ENCODE results near the gene GSN. TPM values are rescaled to one million over a fixed set of nuclear protein-coding genes. Genes with fewer than 3 reads are reported as not detected.

GSN gene
- total RNA-seq, 4 donors from 2014 or later, result 287 to 1,151 (median 926) TPM

DNA sequence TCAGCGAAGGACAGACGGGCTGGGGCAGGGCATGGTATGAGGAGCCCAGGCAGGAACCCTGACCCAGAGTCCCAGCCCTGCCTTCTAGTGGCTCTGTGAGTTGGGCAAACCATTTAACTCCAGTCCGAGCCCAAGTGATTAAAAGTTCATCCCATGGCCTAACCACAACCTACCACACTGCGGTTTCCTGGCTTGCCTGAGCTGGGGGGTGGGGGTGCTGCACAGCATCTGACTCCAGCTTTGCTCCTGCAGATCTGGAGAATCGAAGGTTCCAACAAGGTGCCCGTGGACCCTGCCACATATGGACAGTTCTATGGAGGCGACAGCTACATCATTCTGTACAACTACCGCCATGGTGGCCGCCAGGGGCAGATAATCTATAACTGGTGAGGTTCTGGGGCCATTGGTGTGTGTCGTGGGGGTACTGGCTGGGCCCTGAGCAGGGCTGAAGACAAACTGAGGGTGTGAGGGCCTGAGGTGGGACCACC lies 53.1 kb downstream of the GSN start:
- TF ChIP-seq POLR2A (IDR thresholded peaks at IDR 0.05), result no peak
- TF ChIP-seq, protein P1, sequence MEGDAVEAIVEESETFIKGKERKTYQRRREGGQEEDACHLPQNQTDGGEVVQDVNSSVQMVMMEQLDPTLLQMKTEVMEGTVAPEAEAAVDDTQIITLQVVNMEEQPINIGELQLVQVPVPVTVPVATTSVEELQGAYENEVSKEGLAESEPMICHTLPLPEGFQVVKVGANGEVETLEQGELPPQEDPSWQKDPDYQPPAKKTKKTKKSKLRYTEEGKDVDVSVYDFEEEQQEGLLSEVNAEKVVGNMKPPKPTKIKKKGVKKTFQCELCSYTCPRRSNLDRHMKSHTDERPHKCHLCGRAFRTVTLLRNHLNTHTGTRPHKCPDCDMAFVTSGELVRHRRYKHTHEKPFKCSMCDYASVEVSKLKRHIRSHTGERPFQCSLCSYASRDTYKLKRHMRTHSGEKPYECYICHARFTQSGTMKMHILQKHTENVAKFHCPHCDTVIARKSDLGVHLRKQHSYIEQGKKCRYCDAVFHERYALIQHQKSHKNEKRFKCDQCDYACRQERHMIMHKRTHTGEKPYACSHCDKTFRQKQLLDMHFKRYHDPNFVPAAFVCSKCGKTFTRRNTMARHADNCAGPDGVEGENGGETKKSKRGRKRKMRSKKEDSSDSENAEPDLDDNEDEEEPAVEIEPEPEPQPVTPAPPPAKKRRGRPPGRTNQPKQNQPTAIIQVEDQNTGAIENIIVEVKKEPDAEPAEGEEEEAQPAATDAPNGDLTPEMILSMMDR (IDR thresholded peaks at IDR 0.05), result no peak
- Histone ChIP-seq H3K27ac (peak overlapping the region; percentile 79 to 95 (median 88)), H3K36me3 (peaks cover 31 to 96% (median 31%) of the 10 kb centered on the region in 3 donors), H3K4me3 (no peak overlapping the region), H3K9me3 (no peaks in the 10 kb centered on the region), H3K27me3 (no peaks in the 10 kb centered on the region), H3K4me1 (peaks cover 12 to 99% (median 62%) of the 10 kb centered on the region in 3 donors)
- DNase-seq, result no peak
- 87 to 88% methylated on average over 3 to 10 of the region's 10 CpGs for WGBS, 2 donors
- intact Hi-C loops (cut with DNase I), result loop anchor here (2.0 to 5.0 kb wide), 2 partner anchors 56 to 78 kb away; no protein-coding TSS in a partner anchor

DNA sequence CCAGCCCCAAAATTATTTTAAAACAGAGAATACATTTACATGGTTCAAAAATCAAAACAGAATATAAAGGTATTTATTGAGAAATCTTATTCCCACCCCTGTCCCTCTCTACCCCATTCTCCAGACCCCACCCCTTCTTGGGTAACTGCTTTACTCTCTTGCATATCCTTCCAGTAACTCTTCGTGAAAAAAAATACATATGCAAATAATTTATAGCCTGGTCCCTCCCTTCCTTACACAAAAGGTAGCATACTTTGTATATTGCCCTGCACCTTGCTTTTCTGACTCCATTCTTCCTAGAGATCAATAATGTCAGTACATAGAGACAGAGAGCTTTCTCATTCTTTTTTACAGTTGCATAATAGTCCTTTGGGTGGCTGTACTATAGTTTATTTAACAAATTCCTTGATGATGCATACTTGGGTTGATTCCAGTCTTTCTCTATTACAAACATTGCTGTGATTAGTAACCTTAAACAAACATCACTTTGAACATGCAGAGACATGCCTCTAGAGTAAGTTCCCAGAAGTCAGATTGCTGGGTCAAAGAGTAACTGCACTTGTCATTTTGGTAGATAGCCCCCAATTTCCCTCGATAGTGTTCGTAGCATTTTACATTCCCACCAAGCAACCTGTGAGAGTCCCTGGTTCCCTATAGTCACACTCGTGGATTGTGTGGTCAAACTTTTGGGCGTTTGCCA lies 54.2 kb downstream of the GSN start:
- H3K27me3 ChIP-seq, result no peaks in the 10 kb centered on the region
- DNase-seq, result no peak
- H3K36me3 ChIP-seq, result peaks cover 23 to 96% (median 38%) of the 10 kb centered on the region in 3 donors
- H3K9me3 ChIP-seq, result no peaks in the 10 kb centered on the region
- H3K4me3 ChIP-seq, result no peak overlapping the region
- intact Hi-C loops (cut with DNase I), result loop anchor here (5.0 kb wide), 1 partner anchor 55 kb away; no protein-coding TSS in a partner anchor
- TF ChIP-seq, protein P1 (IDR thresholded peaks at IDR 0.05), result peak in 1 of 6 experiments; percentile 5
- no peak for TF ChIP-seq POLR2A (IDR thresholded peaks at IDR 0.05)
- H3K27ac ChIP-seq, result peak overlapping the region; percentile 79 to 98 (median 94)
- peaks cover 12 to 99% (median 67%) of the 10 kb centered on the region in 3 donors for H3K4me1 ChIP-seq
- 13 to 23% methylated on average over 5 of the region's 5 CpGs for WGBS, 2 donors

DNA sequence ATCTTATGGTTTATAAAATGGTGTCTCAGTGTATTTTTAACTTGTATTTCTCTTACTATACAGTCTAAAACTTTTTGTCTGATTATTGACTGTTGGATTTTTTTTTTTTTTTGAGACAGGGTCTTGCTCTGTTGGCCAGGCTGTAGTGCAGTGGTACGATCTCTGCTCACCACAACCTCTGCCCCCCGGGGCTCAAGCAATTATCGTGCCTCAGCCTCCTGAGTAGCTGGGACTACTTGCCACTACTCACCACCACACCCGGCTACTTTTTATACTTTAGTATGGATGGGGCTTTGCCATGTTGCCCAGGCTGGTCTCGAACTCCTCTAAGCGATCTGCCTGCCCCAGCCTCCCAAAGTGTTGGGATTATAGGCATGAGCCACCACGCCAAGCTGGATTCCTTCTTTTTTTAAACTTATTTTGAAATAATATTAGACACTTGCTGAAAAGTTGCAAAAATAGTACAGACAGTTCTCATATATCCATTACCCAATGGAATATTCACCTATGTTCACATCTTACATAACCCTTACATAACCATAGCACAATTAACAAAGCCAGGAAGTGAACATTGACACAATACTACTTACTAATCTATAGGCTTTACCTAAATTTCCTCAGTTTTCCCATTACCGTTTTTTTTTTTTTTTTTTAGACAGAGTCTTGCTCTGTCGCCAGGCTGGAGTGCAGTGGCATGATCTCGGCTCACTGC lies 54.9 kb downstream of the GSN start:
- no peak for TF ChIP-seq POLR2A (IDR thresholded peaks at IDR 0.05)
- TF ChIP-seq, protein P1 (IDR thresholded peaks at IDR 0.05), result no peak
- DNase-seq, result no peak
- H3K4me3 ChIP-seq, result no peak overlapping the region
- no peaks in the 10 kb centered on the region for H3K9me3 ChIP-seq
- peaks cover 18 to 96% (median 39%) of the 10 kb centered on the region in 3 donors for H3K36me3 ChIP-seq
- 67 to 70% methylated on average over 10 of the region's 10 CpGs for WGBS, 2 donors
- H3K27me3 ChIP-seq, result no peaks in the 10 kb centered on the region
- intact Hi-C loops (cut with DNase I), result loop anchor here (5.0 kb wide), 1 partner anchor 54 kb away; no protein-coding TSS in a partner anchor
- H3K27ac ChIP-seq, result peak overlapping the region; percentile 79 to 98 (median 94)
- H3K4me1 ChIP-seq, result peaks cover 12 to 99% (median 66%) of the 10 kb centered on the region in 3 donors

DNA sequence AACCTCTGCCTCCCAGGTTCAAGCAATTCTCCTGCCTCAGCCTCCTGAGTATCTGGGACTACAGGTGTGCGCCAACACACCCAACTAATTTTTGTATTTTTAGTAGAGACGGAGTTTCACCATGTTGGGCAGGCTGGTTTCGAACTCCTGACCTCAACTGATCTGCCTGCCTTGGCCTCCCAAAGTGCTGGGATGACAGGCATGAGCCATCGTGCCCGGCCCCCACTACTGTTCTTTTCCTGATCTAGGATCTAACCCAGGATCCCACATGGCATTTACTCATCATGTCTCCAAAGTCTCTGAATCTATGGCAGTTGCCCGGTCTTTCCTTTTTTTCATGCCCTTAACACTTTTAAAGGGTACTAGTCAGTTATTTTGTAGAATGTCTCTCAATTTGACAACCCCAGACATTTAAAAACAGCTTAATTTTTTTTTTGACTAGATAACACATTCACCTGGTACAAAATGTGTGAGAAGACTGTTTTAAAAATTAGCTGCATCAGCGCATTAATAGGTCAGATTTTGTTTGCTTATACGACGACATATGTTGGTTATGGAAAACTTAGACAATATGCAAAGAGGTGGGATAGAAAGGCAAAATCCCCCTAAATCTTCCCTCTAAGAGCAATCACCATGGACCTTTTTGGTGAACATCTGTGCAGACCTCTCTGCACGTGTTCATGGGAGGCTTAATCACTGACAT lies 55.6 kb downstream of the GSN start:
- H3K27me3 ChIP-seq, result no peaks in the 10 kb centered on the region
- TF ChIP-seq, protein P1 (IDR thresholded peaks at IDR 0.05), result no peak
- no peak for TF ChIP-seq POLR2A (IDR thresholded peaks at IDR 0.05)
- intact Hi-C loops (cut with DNase I), result loop anchor here (5.0 kb wide), 1 partner anchor 54 kb away; no protein-coding TSS in a partner anchor
- no peak for DNase-seq
- peak overlapping the region; percentile 85 to 98 (median 94) for H3K27ac ChIP-seq
- no peaks in the 10 kb centered on the region for H3K9me3 ChIP-seq
- H3K4me1 ChIP-seq, result peaks cover 12 to 96% (median 62%) of the 10 kb centered on the region in 3 donors
- H3K36me3 ChIP-seq, result peaks cover 13 to 96% (median 41%) of the 10 kb centered on the region in 3 donors
- WGBS, 2 donors, result 82 to 91% methylated on average over 10 of the region's 10 CpGs
- no peak overlapping the region for H3K4me3 ChIP-seq

All from esophagus squamous epithelium (tissue), 5 donors.